Esophagus squamous epithelium (tissue), 4 donors: Measurements from ENCODE around the gene PRKN.

Experiments
- POLR2A ChIP-seq, 4 donors: fragments of 450-650 bp; IDR thresholded peaks; one replicate each; pipeline ENCODE4 v1.6.1; 2017; ENCODE audit warnings: antibody characterized with exemption in 4 of 4, mild to moderate bottlenecking in 4 of 4, moderate library complexity in 3 of 4
- TF ChIP-seq, protein P1 (sequence below), 6 experiments: fragments of 450-650 bp in 4 of 6; fragments of 200-600 bp in 2 of 6; sonication (generic) in 2 of 6; IDR thresholded peaks; one replicate each; pipeline ENCODE4 v1.5.1; 2016 to 2019; ENCODE audit warnings: antibody characterized with exemption in 6 of 6, mild to moderate bottlenecking in 4 of 6, moderate library complexity in 4 of 6

GRCh38 chr6:161631676-161632194, 1095.8 kb downstream of the PRKN start:
- no peak for TF ChIP-seq POLR2A (IDR thresholded peaks at IDR 0.05)
- TF ChIP-seq, protein P1, sequence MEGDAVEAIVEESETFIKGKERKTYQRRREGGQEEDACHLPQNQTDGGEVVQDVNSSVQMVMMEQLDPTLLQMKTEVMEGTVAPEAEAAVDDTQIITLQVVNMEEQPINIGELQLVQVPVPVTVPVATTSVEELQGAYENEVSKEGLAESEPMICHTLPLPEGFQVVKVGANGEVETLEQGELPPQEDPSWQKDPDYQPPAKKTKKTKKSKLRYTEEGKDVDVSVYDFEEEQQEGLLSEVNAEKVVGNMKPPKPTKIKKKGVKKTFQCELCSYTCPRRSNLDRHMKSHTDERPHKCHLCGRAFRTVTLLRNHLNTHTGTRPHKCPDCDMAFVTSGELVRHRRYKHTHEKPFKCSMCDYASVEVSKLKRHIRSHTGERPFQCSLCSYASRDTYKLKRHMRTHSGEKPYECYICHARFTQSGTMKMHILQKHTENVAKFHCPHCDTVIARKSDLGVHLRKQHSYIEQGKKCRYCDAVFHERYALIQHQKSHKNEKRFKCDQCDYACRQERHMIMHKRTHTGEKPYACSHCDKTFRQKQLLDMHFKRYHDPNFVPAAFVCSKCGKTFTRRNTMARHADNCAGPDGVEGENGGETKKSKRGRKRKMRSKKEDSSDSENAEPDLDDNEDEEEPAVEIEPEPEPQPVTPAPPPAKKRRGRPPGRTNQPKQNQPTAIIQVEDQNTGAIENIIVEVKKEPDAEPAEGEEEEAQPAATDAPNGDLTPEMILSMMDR (IDR thresholded peaks at IDR 0.05): no peak
